ENCODE results near the gene XAB2. TPM values are rescaled to one million over a fixed set of nuclear protein-coding genes. Genes with fewer than 3 reads are reported as not detected.
A peak's percentile ranks its signal among the peaks of the same experiment; 100 is the strongest.
"Not testable (repeated sequence)": the region's sequence is repeated elsewhere in the genome, so short reads cannot be mapped to it uniquely, and the experiment has no call there.

Gene XAB2
- total and polyA plus RNA-seq, 4 experiments from 2014 or later = 5.4 to 77.2 (median 42.6) TPM

GRCh38 chr19:7595466-7596133 is 33.7 kb downstream of the XAB2 start, which contains the start of gene CAMSAP3:
CAMSAP3 (plus strand) TSS chr19:7595863; CDS start chr19:7596003, 140 bp downstream.
- H3K9me3 ChIP-seq (ENCODE audit: control insufficient read depth in 1 of 2, low read length in 2 of 2) = no peaks in the 10 kb centered on the region
- POLR2A ChIA-PET (ENCODE audit: partially characterized antibody) = no interaction called here
- CTCF ChIA-PET (ENCODE audit: partially characterized antibody) = no interaction called here
- peaks cover 11% of the 10 kb centered on the region for H3K4me1 ChIP-seq (ENCODE audit: insufficient read depth, low read length)
- intact Hi-C loops (cut with micrococcal nuclease) = no loop called here
- no peak within 1 kb of the TSS for H3K27ac ChIP-seq (ENCODE audit: low read depth, low read length)
- H3K4me3 Mint-ChIP-seq = peak within 1 kb of the TSS; percentile 54 to 84 (median 68)
- peaks cover 3 to 6% (median 4%) of the 10 kb centered on the region in 4 donors for H3K4me1 Mint-ChIP-seq
- H3K27me3 Mint-ChIP-seq = peaks cover 26 to 28% of the 10 kb centered on the region in 2 donors
- H3K4me3 ChIP-seq (ENCODE audit: low read length in 2 of 2) = no peak within 1 kb of the TSS
- no peaks in the 10 kb centered on the region for H3K36me3 ChIP-seq (ENCODE audit: insufficient read depth, low read length)
- peak within 1 kb of the TSS in 2 of 7 donors; percentile 53 to 73 for H3K27ac Mint-ChIP-seq
- H3K27me3 ChIP-seq (ENCODE audit: insufficient read depth, low read length) = peaks cover 6% of the 10 kb centered on the region
- peaks cover 0 to 3% of the 10 kb centered on the region in 2 donors for H3K36me3 Mint-ChIP-seq
- DNase-seq = peak in 3 of 5 donors; percentile 29 to 43 (median 36)
- no peaks in the 10 kb centered on the region for H3K9me3 Mint-ChIP-seq

- ChIA-PET CTCF (ENCODE audit: partially characterized antibody) (no interaction called here), POLR2A (ENCODE audit: partially characterized antibody) (no interaction called here)
- no peak overlapping the region for H3K27ac Mint-ChIP-seq
- H3K27ac ChIP-seq (ENCODE audit: low read depth, low read length) = no peak overlapping the region
- H3K36me3 Mint-ChIP-seq = no peaks in the 10 kb centered on the region
- no peaks in the 10 kb centered on the region for H3K9me3 ChIP-seq (ENCODE audit: control insufficient read depth in 1 of 2, low read length in 2 of 2)
- no peak overlapping the region for H3K4me3 ChIP-seq (ENCODE audit: low read length in 2 of 2)
- peaks cover 11 to 13% of the 10 kb centered on the region in 2 donors for H3K27me3 Mint-ChIP-seq
- no peaks in the 10 kb centered on the region for H3K27me3 ChIP-seq (ENCODE audit: insufficient read depth, low read length)
- H3K4me3 Mint-ChIP-seq = no peak overlapping the region
- DNase-seq = no peak
- H3K4me1 ChIP-seq (ENCODE audit: insufficient read depth, low read length) = peaks cover under 1% of the 10 kb centered on the region
- intact Hi-C loops (cut with micrococcal nuclease) = no loop called here
- H3K9me3 Mint-ChIP-seq = no peaks in the 10 kb centered on the region
- H3K4me1 Mint-ChIP-seq = peaks cover 2 to 3% (median 2%) of the 10 kb centered on the region in 4 donors
- no peaks in the 10 kb centered on the region for H3K36me3 ChIP-seq (ENCODE audit: insufficient read depth, low read length)
Observed at GRCh38 chr19:7590256-7590655, 39.1 kb downstream of the XAB2 start.

- CTCF ChIA-PET (ENCODE audit: partially characterized antibody) = no interaction called here
- intact Hi-C loops (cut with micrococcal nuclease) = no loop called here
- no peak for DNase-seq
Observed at GRCh38 chr19:7589822-7590221, 39.5 kb downstream of the XAB2 start.

GRCh38 chr19:7582446-7582845 is 46.9 kb downstream of the XAB2 start:
- no peak for DNase-seq
- Mint-ChIP-seq H3K4me3 (no peak overlapping the region), H3K4me1 (no peaks in the 10 kb centered on the region), H3K27ac (no peak overlapping the region), H3K36me3 (no peaks in the 10 kb centered on the region), H3K9me3 (no peaks in the 10 kb centered on the region), H3K27me3 (peaks cover 4% of the 10 kb centered on the region in 2 donors)
- H3K4me3 ChIP-seq (ENCODE audit: low read length in 2 of 2) = no peak overlapping the region
- no peaks in the 10 kb centered on the region for H3K36me3 ChIP-seq (ENCODE audit: insufficient read depth, low read length)
- H3K27me3 ChIP-seq (ENCODE audit: insufficient read depth, low read length) = no peaks in the 10 kb centered on the region
- no peaks in the 10 kb centered on the region for H3K4me1 ChIP-seq (ENCODE audit: insufficient read depth, low read length)
- H3K9me3 ChIP-seq (ENCODE audit: control insufficient read depth in 1 of 2, low read length in 2 of 2) = no peaks in the 10 kb centered on the region
- intact Hi-C loops (cut with micrococcal nuclease) = no loop called here
- ChIA-PET CTCF (ENCODE audit: partially characterized antibody) (interaction anchor here (1.2 kb wide), 1 partner anchor 70 kb away, joined by 3 read pairs; no protein-coding TSS in a partner anchor), POLR2A (ENCODE audit: partially characterized antibody) (no interaction called here)
- no peak overlapping the region for H3K27ac ChIP-seq (ENCODE audit: low read depth, low read length)

More at GRCh38 chr19:7589822-7590221, 39.5 kb downstream of the XAB2 start:
- Mint-ChIP-seq H3K27me3 (peaks cover 9 to 11% of the 10 kb centered on the region in 2 donors), H3K36me3 (no peaks in the 10 kb centered on the region), H3K4me3 (no peak overlapping the region), H3K9me3 (no peaks in the 10 kb centered on the region), H3K4me1 (no peaks in the 10 kb centered on the region), H3K27ac (no peak overlapping the region)
- Histone ChIP-seq H3K4me1 (ENCODE audit: insufficient read depth, low read length) (no peaks in the 10 kb centered on the region), H3K27me3 (ENCODE audit: insufficient read depth, low read length) (no peaks in the 10 kb centered on the region), H3K9me3 (ENCODE audit: control insufficient read depth in 1 of 2, low read length in 2 of 2) (no peaks in the 10 kb centered on the region), H3K36me3 (ENCODE audit: insufficient read depth, low read length) (no peaks in the 10 kb centered on the region), H3K27ac (ENCODE audit: low read depth, low read length) (no peak overlapping the region), H3K4me3 (ENCODE audit: low read length in 2 of 2) (no peak overlapping the region)
- POLR2A ChIA-PET (ENCODE audit: partially characterized antibody) = no interaction called here

DNA sequence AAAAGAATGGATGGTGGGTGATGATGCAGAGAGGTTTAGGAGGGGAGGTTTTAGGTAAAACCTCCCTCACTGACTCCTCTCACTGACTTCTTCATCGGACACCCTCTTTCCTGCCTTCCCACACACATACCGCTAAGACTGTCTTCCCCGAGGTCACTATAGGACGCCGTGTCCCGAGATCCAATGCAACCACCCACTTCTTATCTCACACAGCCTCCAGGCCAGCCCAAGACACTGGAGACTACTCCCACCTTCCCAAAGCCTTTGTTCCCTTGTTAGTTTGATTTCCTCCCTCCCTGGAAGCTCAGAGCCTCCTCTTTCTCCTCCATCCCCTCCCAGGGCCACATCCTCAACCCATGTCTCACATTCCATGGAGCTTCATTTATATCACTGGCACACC is 50.2 kb downstream of the XAB2 start:
- intact Hi-C loops (cut with micrococcal nuclease) = no loop called here
- H3K27me3 ChIP-seq (ENCODE audit: insufficient read depth, low read length) = no peaks in the 10 kb centered on the region
- H3K4me1 Mint-ChIP-seq = no peaks in the 10 kb centered on the region
- H3K4me3 Mint-ChIP-seq = no peak overlapping the region
- no peak overlapping the region for H3K27ac Mint-ChIP-seq
- DNase-seq = no peak
- H3K27me3 Mint-ChIP-seq = peaks cover 4 to 6% of the 10 kb centered on the region in 2 donors
- H3K36me3 Mint-ChIP-seq = no peaks in the 10 kb centered on the region
- no peak overlapping the region for H3K27ac ChIP-seq (ENCODE audit: low read depth, low read length)
- POLR2A ChIA-PET (ENCODE audit: partially characterized antibody) = no interaction called here
- CTCF ChIA-PET (ENCODE audit: partially characterized antibody) = interaction anchor here (1.5 kb wide), 1 partner anchor 11 kb away, joined by 7 read pairs; no protein-coding TSS in a partner anchor
- peaks cover 0 to 2% (median 0%) of the 10 kb centered on the region in 8 donors for H3K9me3 Mint-ChIP-seq
- H3K9me3 ChIP-seq (ENCODE audit: control insufficient read depth in 1 of 2, low read length in 2 of 2) = no peaks in the 10 kb centered on the region
- H3K36me3 ChIP-seq (ENCODE audit: insufficient read depth, low read length) = no peaks in the 10 kb centered on the region
- H3K4me1 ChIP-seq (ENCODE audit: insufficient read depth, low read length) = no peaks in the 10 kb centered on the region
- no peak overlapping the region for H3K4me3 ChIP-seq (ENCODE audit: low read length in 2 of 2)

DNA sequence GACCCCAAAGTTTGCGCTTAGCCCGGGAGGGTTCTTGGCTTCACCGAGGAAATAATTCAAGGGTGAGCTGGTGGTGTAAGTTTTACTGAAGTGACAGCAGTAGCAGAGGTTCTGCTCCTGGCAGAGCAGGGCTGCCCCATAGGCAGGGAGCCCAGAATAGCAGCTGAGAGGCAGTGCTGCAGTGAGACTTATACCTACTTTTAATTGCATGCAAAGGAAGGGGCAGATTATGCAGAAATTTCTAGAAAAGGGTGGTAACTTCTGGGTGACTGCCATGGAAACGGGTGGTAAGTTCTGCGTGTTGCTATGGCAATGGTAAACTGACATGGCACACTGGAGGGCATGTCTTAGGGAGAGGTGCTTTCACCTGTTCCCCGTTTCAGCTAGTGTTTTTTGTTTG is 51.2 kb downstream of the XAB2 start:
- no peak overlapping the region for H3K27ac Mint-ChIP-seq
- H3K4me1 Mint-ChIP-seq = no peaks in the 10 kb centered on the region
- ChIA-PET POLR2A (ENCODE audit: partially characterized antibody) (no interaction called here), CTCF (ENCODE audit: partially characterized antibody) (interaction anchor here (2.2 kb wide), 1 partner anchor 10 kb away, joined by 5 read pairs; no protein-coding TSS in a partner anchor)
- Histone ChIP-seq H3K4me1 (ENCODE audit: insufficient read depth, low read length) (no peaks in the 10 kb centered on the region), H3K4me3 (ENCODE audit: low read length in 2 of 2) (no peak overlapping the region), H3K36me3 (ENCODE audit: insufficient read depth, low read length) (no peaks in the 10 kb centered on the region), H3K9me3 (ENCODE audit: control insufficient read depth in 1 of 2, low read length in 2 of 2) (no peaks in the 10 kb centered on the region), H3K27ac (ENCODE audit: low read depth, low read length) (no peak overlapping the region), H3K27me3 (ENCODE audit: insufficient read depth, low read length) (no peaks in the 10 kb centered on the region)
- no peaks in the 10 kb centered on the region for H3K36me3 Mint-ChIP-seq
- no peak for DNase-seq
- peaks cover 0 to 2% (median 0%) of the 10 kb centered on the region in 8 donors for H3K9me3 Mint-ChIP-seq
- H3K4me3 Mint-ChIP-seq = no peak overlapping the region
- intact Hi-C loops (cut with micrococcal nuclease) = no loop called here
- peaks cover 4 to 6% of the 10 kb centered on the region in 2 donors for H3K27me3 Mint-ChIP-seq

- H3K27me3 Mint-ChIP-seq; H3K4me1 Mint-ChIP-seq; intact Hi-C loops (cut with micrococcal nuclease); H3K36me3 Mint-ChIP-seq; H3K27ac ChIP-seq (ENCODE audit: low read depth, low read length); H3K4me3 ChIP-seq (ENCODE audit: low read length in 2 of 2); H3K9me3 ChIP-seq (ENCODE audit: control insufficient read depth in 1 of 2, low read length in 2 of 2); H3K4me3 Mint-ChIP-seq; POLR2A ChIA-PET (ENCODE audit: partially characterized antibody); DNase-seq; H3K4me1 ChIP-seq (ENCODE audit: insufficient read depth, low read length); H3K27me3 ChIP-seq (ENCODE audit: insufficient read depth, low read length); H3K36me3 ChIP-seq (ENCODE audit: insufficient read depth, low read length); H3K9me3 Mint-ChIP-seq; H3K27ac Mint-ChIP-seq: not testable (repeated sequence)
- CTCF ChIA-PET (ENCODE audit: partially characterized antibody) = interaction anchor here (2.2 kb wide), 1 partner anchor 9 kb away, joined by 5 read pairs; no protein-coding TSS in a partner anchor
Observed at GRCh38 chr19:7577422-7577821, 51.9 kb downstream of the XAB2 start.

Data from CD4-positive, alpha-beta memory T cell (primary cell).